ENCODE data around the gene ALKBH6. TPM values are rescaled to one million over a fixed set of nuclear protein-coding genes. Genes with fewer than 3 reads are reported as not detected.

Gene ALKBH6
- total and polyA plus RNA-seq, 9 of the 15 experiments (the other 6 are each of a cell fraction or from before 2014, with no cell fraction given), result 0.67 to 62.0 (median 34.5) TPM

GRCh38 chr19:36054119-36054732 lies 40.2 kb upstream of the ALKBH6 start, which contains the start of gene THAP8 (continued):
- TF ChIP-seq ZNF407 (IDR thresholded peaks at IDR 0.05; ENCODE audit: low read depth) (no peak), ZNF668 (CRISPR knock-in tag; IDR thresholded peaks at IDR 0.05) (no peak), TCF7 (IDR thresholded peaks at IDR 0.05; ENCODE audit: borderline replicate concordance) (no peak), PKNOX1 (IDR thresholded peaks at IDR 0.05) (peak; percentile 92), PTRF (tag; IDR thresholded peaks at IDR 0.05) (no peak), CHD1 (IDR thresholded peaks at IDR 0.05; ENCODE audit: low read length) (no peak), PHTF2 (CRISPR knock-in tag; IDR thresholded peaks at IDR 0.05) (no peak), CC2D1A (IDR thresholded peaks at IDR 0.05) (no peak), FOXP4 (CRISPR knock-in tag; IDR thresholded peaks at IDR 0.05; ENCODE audit: borderline replicate concordance) (0 out of 2 replicates have a peak, but pooled peaks have one; percentile 86), EHMT2 (IDR thresholded peaks at IDR 0.05) (no peak), HEY1 (CRISPR knock-in tag; IDR thresholded peaks at IDR 0.05; ENCODE audit: borderline replicate concordance) (no peak), SIN3B (IDR thresholded peaks at IDR 0.05; ENCODE audit: low read depth) (peak; percentile 40; the same call in 1 of the 2 replicates), ZNF217 (CRISPR knock-in tag; IDR thresholded peaks at IDR 0.05) (no peak), ZNF449 (CRISPR knock-in tag; IDR thresholded peaks at IDR 0.05) (no peak), THAP7 (CRISPR knock-in tag; IDR thresholded peaks at IDR 0.05) (no peak)

All from K562 (cell line).